ENCODE results near the gene CHST6.
"Not testable (repeated sequence)": the region's sequence is repeated elsewhere in the genome, so short reads cannot be mapped to it uniquely, and the experiment has no call there.

CHST6 gene

GRCh38 chr16:75502916-75503605 is 7.8 kb upstream of the CHST6 start:
- DNase-seq = no peak

GRCh38 chr16:75501820-75502219 is 6.6 kb upstream of the CHST6 start:
- DNase-seq = peak; percentile 23

- DNase-seq = no peak
Observed at GRCh38 chr16:75501359-75501758, 6.1 kb upstream of the CHST6 start.

GRCh38 chr16:75498605-75499322 is 3.5 kb upstream of the CHST6 start:
- not testable (repeated sequence) for DNase-seq

GRCh38 chr16:75497558-75497957 is 2.3 kb upstream of the CHST6 start:
- DNase-seq = no peak

GRCh38 chr16:75494661-75495075 is 573 bp downstream of the CHST6 start:
- DNase-seq = no peak

- no peak for DNase-seq
Observed at GRCh38 chr16:75494184-75494583, 1.1 kb downstream of the CHST6 start.

- peak; percentile 59 for DNase-seq
Observed at GRCh38 chr16:75491876-75492275, 3.4 kb downstream of the CHST6 start.

GRCh38 chr16:75488322-75488721 is 6.9 kb downstream of the CHST6 start:
- DNase-seq = no peak

GRCh38 chr16:75486676-75487313 is 8.4 kb downstream of the CHST6 start:
- DNase-seq = no peak

- no peak for DNase-seq
Observed at GRCh38 chr16:75486014-75486675, 9.1 kb downstream of the CHST6 start.

- no peak for DNase-seq
Observed at GRCh38 chr16:75485230-75486013, 9.8 kb downstream of the CHST6 start.

- DNase-seq = no peak
Observed at GRCh38 chr16:75483222-75483621, 12.0 kb downstream of the CHST6 start.

- no peak for DNase-seq
Observed at GRCh38 chr16:75482434-75483205, 12.6 kb downstream of the CHST6 start.

- no peak for DNase-seq
Observed at GRCh38 chr16:75481475-75481874, 13.8 kb downstream of the CHST6 start.

GRCh38 chr16:75479421-75479990 is 15.7 kb downstream of the CHST6 start:
- no peak for DNase-seq

- DNase-seq = no peak
Observed at GRCh38 chr16:75478480-75479345, 16.5 kb downstream of the CHST6 start.

GRCh38 chr16:75477680-75478473 is 17.4 kb downstream of the CHST6 start:
- no peak for DNase-seq

GRCh38 chr16:75476817-75477216 is 18.4 kb downstream of the CHST6 start:
- DNase-seq = no peak

GRCh38 chr16:75475420-75475847 is 19.8 kb downstream of the CHST6 start:
- DNase-seq = no peak
